ENCODE data around the gene RCSD1. TPM values are rescaled to one million over a fixed set of nuclear protein-coding genes. Genes with fewer than 3 reads are reported as not detected.
A peak's percentile ranks its signal among the peaks of the same experiment; 100 is the strongest.

Gene RCSD1
- total RNA-seq, 1 experiment from 2014 or later: 0.50 TPM

DNA sequence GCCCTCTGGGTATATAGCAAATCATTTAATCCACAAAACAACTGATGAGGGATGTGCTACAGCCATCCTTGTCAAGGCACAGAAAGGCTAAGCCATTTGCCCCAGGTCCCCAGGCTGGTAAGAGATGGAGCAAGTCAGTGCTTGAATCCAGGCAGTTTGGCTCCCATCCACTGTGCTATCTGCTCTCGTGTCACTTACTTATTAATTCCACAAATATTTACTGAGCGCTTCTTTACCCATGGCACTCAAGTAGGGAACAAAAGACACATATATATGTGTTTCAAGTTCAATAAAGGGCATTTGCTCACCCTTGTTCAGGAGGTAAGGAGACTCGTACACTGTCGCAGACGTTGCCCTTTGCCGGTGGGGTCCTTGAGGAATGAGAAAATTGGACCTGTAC is 53.2 kb downstream of the RCSD1 start (continued):
- TF ChIP-seq KAT7 (CRISPR knock-in tag; IDR thresholded peaks at IDR 0.05; ENCODE audit: borderline replicate concordance) (no peak), TEAD4 (CRISPR knock-in tag; IDR thresholded peaks at IDR 0.05) (no peak), CBFB (CRISPR knock-in tag; IDR thresholded peaks at IDR 0.05; ENCODE audit: low read depth) (no peak), MYBL2 (CRISPR knock-in tag; IDR thresholded peaks at IDR 0.05) (no peak), ATF1 (CRISPR knock-in tag; IDR thresholded peaks at IDR 0.05) (no peak)
- TF ChIP-seq, protein P1, sequence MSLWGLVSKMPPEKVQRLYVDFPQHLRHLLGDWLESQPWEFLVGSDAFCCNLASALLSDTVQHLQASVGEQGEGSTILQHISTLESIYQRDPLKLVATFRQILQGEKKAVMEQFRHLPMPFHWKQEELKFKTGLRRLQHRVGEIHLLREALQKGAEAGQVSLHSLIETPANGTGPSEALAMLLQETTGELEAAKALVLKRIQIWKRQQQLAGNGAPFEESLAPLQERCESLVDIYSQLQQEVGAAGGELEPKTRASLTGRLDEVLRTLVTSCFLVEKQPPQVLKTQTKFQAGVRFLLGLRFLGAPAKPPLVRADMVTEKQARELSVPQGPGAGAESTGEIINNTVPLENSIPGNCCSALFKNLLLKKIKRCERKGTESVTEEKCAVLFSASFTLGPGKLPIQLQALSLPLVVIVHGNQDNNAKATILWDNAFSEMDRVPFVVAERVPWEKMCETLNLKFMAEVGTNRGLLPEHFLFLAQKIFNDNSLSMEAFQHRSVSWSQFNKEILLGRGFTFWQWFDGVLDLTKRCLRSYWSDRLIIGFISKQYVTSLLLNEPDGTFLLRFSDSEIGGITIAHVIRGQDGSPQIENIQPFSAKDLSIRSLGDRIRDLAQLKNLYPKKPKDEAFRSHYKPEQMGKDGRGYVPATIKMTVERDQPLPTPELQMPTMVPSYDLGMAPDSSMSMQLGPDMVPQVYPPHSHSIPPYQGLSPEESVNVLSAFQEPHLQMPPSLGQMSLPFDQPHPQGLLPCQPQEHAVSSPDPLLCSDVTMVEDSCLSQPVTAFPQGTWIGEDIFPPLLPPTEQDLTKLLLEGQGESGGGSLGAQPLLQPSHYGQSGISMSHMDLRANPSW (CRISPR knock-in tag; conservative IDR thresholded peaks at IDR 0.05; ENCODE audit: low read depth): no peak
- TF ChIP-seq, protein P2, sequence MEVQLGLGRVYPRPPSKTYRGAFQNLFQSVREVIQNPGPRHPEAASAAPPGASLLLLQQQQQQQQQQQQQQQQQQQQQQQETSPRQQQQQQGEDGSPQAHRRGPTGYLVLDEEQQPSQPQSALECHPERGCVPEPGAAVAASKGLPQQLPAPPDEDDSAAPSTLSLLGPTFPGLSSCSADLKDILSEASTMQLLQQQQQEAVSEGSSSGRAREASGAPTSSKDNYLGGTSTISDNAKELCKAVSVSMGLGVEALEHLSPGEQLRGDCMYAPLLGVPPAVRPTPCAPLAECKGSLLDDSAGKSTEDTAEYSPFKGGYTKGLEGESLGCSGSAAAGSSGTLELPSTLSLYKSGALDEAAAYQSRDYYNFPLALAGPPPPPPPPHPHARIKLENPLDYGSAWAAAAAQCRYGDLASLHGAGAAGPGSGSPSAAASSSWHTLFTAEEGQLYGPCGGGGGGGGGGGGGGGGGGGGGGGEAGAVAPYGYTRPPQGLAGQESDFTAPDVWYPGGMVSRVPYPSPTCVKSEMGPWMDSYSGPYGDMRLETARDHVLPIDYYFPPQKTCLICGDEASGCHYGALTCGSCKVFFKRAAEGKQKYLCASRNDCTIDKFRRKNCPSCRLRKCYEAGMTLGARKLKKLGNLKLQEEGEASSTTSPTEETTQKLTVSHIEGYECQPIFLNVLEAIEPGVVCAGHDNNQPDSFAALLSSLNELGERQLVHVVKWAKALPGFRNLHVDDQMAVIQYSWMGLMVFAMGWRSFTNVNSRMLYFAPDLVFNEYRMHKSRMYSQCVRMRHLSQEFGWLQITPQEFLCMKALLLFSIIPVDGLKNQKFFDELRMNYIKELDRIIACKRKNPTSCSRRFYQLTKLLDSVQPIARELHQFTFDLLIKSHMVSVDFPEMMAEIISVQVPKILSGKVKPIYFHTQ (CRISPR knock-in tag; IDR thresholded peaks at IDR 0.05): no peak

DNA sequence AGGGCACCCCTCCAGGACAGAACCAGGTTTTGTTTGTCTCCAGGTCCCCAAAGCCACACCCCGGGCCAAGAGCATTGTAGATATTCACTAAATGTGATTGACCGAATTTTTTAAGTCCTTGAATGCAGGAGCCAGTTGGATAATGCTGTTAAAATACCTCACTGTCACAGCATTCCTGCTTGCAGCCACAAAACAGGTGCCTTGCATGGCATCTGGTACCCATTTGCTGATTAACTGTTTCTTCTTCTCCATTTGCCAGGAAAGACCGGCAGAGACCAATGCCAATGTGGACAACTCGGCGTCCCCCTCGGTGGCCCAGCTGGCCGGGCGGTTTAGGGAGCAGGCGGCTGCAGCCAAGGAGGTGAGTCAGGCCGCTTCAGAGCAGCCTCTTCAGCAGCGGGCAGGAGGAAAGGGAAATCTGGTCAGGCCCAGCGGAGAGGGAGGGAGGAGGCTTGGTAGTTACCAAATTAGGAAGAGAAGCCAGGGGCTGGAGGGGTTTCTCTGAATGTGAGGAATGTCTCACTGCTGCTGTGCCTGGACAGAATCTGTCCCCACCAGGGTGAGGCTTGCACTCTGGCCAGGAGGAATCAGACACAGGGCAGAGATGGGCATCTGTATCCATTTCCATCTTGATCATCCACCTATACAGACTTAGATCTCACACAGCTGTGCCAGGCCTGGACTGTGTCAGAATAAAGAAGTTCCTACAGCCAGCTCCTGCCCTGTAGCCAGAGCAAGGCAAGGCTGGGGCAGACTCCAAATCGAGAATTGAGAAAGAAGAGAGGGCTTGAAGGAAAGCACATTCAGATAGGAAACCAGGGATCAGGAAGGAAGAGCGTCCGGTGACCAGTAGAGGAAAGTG is 53.8 kb downstream of the RCSD1 start:
- DNase-seq (ENCODE audit: low spot score) (peak; percentile 55), ATAC-seq (peak; percentile 84)
- Mint-ChIP-seq H3K36me3 (no peaks in the 10 kb centered on the region), H3K27ac (peak overlapping the region; percentile 25; the same call in 1 of the 2 replicates), H3K27me3 (ENCODE audit: low read depth) (no peaks in the 10 kb centered on the region), H3K4me1 (peaks cover 34% of the 10 kb centered on the region), H3K4me3 (no peak overlapping the region), H3K9me3 (no peaks in the 10 kb centered on the region)
- CTCF ChIA-PET: no interaction called here
- POLR2A ChIA-PET: no interaction called here
- TF ChIP-seq, protein P3, sequence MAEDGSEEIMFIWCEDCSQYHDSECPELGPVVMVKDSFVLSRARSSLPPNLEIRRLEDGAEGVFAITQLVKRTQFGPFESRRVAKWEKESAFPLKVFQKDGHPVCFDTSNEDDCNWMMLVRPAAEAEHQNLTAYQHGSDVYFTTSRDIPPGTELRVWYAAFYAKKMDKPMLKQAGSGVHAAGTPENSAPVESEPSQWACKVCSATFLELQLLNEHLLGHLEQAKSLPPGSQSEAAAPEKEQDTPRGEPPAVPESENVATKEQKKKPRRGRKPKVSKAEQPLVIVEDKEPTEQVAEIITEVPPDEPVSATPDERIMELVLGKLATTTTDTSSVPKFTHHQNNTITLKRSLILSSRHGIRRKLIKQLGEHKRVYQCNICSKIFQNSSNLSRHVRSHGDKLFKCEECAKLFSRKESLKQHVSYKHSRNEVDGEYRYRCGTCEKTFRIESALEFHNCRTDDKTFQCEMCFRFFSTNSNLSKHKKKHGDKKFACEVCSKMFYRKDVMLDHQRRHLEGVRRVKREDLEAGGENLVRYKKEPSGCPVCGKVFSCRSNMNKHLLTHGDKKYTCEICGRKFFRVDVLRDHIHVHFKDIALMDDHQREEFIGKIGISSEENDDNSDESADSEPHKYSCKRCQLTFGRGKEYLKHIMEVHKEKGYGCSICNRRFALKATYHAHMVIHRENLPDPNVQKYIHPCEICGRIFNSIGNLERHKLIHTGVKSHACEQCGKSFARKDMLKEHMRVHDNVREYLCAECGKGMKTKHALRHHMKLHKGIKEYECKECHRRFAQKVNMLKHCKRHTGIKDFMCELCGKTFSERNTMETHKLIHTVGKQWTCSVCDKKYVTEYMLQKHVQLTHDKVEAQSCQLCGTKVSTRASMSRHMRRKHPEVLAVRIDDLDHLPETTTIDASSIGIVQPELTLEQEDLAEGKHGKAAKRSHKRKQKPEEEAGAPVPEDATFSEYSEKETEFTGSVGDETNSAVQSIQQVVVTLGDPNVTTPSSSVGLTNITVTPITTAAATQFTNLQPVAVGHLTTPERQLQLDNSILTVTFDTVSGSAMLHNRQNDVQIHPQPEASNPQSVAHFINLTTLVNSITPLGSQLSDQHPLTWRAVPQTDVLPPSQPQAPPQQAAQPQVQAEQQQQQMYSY (CRISPR knock-in tag; IDR thresholded peaks at IDR 0.05): peak; percentile 90
- TF ChIP-seq, protein P4, sequence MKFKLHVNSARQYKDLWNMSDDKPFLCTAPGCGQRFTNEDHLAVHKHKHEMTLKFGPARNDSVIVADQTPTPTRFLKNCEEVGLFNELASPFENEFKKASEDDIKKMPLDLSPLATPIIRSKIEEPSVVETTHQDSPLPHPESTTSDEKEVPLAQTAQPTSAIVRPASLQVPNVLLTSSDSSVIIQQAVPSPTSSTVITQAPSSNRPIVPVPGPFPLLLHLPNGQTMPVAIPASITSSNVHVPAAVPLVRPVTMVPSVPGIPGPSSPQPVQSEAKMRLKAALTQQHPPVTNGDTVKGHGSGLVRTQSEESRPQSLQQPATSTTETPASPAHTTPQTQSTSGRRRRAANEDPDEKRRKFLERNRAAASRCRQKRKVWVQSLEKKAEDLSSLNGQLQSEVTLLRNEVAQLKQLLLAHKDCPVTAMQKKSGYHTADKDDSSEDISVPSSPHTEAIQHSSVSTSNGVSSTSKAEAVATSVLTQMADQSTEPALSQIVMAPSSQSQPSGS (CRISPR knock-in tag; IDR thresholded peaks at IDR 0.05; ENCODE audit: borderline replicate concordance, low read depth): no peak
- TF ChIP-seq, protein P5, sequence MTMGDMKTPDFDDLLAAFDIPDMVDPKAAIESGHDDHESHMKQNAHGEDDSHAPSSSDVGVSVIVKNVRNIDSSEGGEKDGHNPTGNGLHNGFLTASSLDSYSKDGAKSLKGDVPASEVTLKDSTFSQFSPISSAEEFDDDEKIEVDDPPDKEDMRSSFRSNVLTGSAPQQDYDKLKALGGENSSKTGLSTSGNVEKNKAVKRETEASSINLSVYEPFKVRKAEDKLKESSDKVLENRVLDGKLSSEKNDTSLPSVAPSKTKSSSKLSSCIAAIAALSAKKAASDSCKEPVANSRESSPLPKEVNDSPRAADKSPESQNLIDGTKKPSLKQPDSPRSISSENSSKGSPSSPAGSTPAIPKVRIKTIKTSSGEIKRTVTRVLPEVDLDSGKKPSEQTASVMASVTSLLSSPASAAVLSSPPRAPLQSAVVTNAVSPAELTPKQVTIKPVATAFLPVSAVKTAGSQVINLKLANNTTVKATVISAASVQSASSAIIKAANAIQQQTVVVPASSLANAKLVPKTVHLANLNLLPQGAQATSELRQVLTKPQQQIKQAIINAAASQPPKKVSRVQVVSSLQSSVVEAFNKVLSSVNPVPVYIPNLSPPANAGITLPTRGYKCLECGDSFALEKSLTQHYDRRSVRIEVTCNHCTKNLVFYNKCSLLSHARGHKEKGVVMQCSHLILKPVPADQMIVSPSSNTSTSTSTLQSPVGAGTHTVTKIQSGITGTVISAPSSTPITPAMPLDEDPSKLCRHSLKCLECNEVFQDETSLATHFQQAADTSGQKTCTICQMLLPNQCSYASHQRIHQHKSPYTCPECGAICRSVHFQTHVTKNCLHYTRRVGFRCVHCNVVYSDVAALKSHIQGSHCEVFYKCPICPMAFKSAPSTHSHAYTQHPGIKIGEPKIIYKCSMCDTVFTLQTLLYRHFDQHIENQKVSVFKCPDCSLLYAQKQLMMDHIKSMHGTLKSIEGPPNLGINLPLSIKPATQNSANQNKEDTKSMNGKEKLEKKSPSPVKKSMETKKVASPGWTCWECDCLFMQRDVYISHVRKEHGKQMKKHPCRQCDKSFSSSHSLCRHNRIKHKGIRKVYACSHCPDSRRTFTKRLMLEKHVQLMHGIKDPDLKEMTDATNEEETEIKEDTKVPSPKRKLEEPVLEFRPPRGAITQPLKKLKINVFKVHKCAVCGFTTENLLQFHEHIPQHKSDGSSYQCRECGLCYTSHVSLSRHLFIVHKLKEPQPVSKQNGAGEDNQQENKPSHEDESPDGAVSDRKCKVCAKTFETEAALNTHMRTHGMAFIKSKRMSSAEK (CRISPR knock-in tag; IDR thresholded peaks at IDR 0.05; ENCODE audit: borderline replicate concordance): no peak

Measured in WTC11 (cell line).